Neural cell (in vitro differentiated cells): ENCODE results near the gene RAD51C. TPM values are rescaled to one million over a fixed set of nuclear protein-coding genes. Genes with fewer than 3 reads are reported as not detected.

Experiments
- H2AFZ ChIP-seq: fragments of 200-600, 300-800 bp; sonication (generic), shearing (Covaris generic); 2 replicates; pipeline ENCODE4 v1.6.0; 2014; ENCODE audit warnings: low read depth, mild to moderate bottlenecking, antibody characterized with exemption, low read length, moderate library complexity
- H3F3A ChIP-seq: fragments of 200-600 bp; shearing (Covaris generic); 2 replicates; pipeline ENCODE4 v1.6.1; 2016; ENCODE audit warnings: mild to moderate bottlenecking, moderate library complexity, mixed read lengths, antibody characterized with exemption, low read length; ENCODE audit not compliant: insufficient read depth, poor library complexity, severe bottlenecking
- H3K27ac ChIP-seq: fragments of 200-600, 300-800 bp; sonication (generic), shearing (Covaris generic); 2 replicates; pipeline ENCODE4 v1.5.1; 2014; ENCODE audit warnings: mild to moderate bottlenecking, low read length, moderate library complexity
- H3K27me3 ChIP-seq: fragments of 300-800, 200-600 bp; sonication (generic), shearing (Covaris generic); 2 replicates; pipeline ENCODE4 v1.6.0; 2014; ENCODE audit warnings: mild to moderate bottlenecking, low read depth, low read length, moderate library complexity; ENCODE audit not compliant: insufficient read depth
- H3K36me3 ChIP-seq: fragments of 300-800, 200-600 bp; sonication (generic), shearing (Covaris generic); 2 replicates; pipeline ENCODE4 v1.5.1; 2014; ENCODE audit warnings: mild to moderate bottlenecking, antibody characterized with exemption, low read length, moderate library complexity; ENCODE audit not compliant: insufficient read depth
- H3K4me2 ChIP-seq: fragments of 300-800, 200-600 bp; sonication (generic), shearing (Covaris generic); 2 replicates; pipeline ENCODE4 v1.6.0; 2014; ENCODE audit warnings: mild to moderate bottlenecking, low read length
- H3K4me3 ChIP-seq: fragments of 300-800, 200-600 bp; sonication (generic), shearing (Covaris generic); 2 replicates; pipeline ENCODE4 v1.5.1; 2014; ENCODE audit warnings: mild to moderate bottlenecking, low read length, moderate library complexity
- H3K79me2 ChIP-seq: fragments of 200-600 bp; shearing (Covaris generic); replicated peaks from 2 replicates; pipeline ENCODE4 v1.6.0; 2014; ENCODE audit warnings: mild to moderate bottlenecking, low read length, moderate library complexity; ENCODE audit not compliant: insufficient read depth
- H3K9ac ChIP-seq: fragments of 300-800, 200-600 bp; sonication (generic), shearing (Covaris generic); 2 replicates; pipeline ENCODE4 v1.6.1; 2016; ENCODE audit warnings: mild to moderate bottlenecking, low read length, mixed read lengths
- H3K9me2 ChIP-seq: fragments of 200-600 bp; shearing (Covaris generic); 2 replicates; pipeline ENCODE4 v1.6.1; 2016; ENCODE audit warnings: mild to moderate bottlenecking, low read length, mixed read lengths; ENCODE audit not compliant: insufficient read depth
- H3K9me3 ChIP-seq: fragments of 200-600, 300-800 bp; sonication (generic), shearing (Covaris generic); 2 replicates; pipeline ENCODE4 v1.6.1; 2016; ENCODE audit warnings: mild to moderate bottlenecking, mixed run types, low read length, moderate library complexity, mixed read lengths
- H4K20me1 ChIP-seq: fragments of 200-600 bp; shearing (Covaris generic); 2 replicates; pipeline ENCODE4 v1.6.1; 2016; ENCODE audit warnings: mild to moderate bottlenecking, mixed run types; ENCODE audit not compliant: insufficient read depth
- EP300 ChIP-seq: fragments of 450-650 bp; conservative IDR thresholded peaks from 2 replicates; pipeline ENCODE4 v1.6.1; 2014; ENCODE audit warnings: antibody characterized with exemption, mild to moderate bottlenecking, moderate library complexity; ENCODE audit not compliant: poor library complexity, severe bottlenecking
- EZH2 ChIP-seq: fragments of 200-600, 300-800 bp; shearing (Covaris generic), sonication (generic); IDR thresholded peaks from 2 replicates; pipeline ENCODE4 v1.6.1; 2014; ENCODE audit warnings: antibody characterized with exemption, low read length, borderline replicate concordance, mild to moderate bottlenecking; ENCODE audit not compliant: insufficient read depth, poor library complexity, severe bottlenecking
- MXI1 ChIP-seq: fragments of 450-650 bp; conservative IDR thresholded peaks from 2 replicates; pipeline ENCODE4 v1.6.1; 2014; ENCODE audit warnings: antibody characterized with exemption, mild to moderate bottlenecking; ENCODE audit not compliant: poor library complexity, severe bottlenecking
- POLR2AphosphoS5 ChIP-seq: IDR thresholded peaks from 2 replicates; pipeline ENCODE4 v1.6.1; 2012
- RAD21 ChIP-seq: fragments of 450-650 bp; conservative IDR thresholded peaks from 2 replicates; pipeline ENCODE4 v1.6.1; 2014; ENCODE audit warnings: antibody characterized with exemption, mild to moderate bottlenecking, moderate library complexity
- SMC3 ChIP-seq: fragments of 450-650 bp; conservative IDR thresholded peaks from 2 replicates; pipeline ENCODE4 v1.6.1; 2014; ENCODE audit warnings: antibody characterized with exemption, mild to moderate bottlenecking, moderate library complexity; ENCODE audit not compliant: poor library complexity
- TAF1 ChIP-seq: IDR thresholded peaks from 2 replicates; pipeline ENCODE4 v1.6.1; 2012; ENCODE audit warnings: low read depth
- polyA minus RNA-seq: library from RNA; depleted of rRNA, polyadenylated mRNA; stranded (reverse); fragments of >200 nt; gene quantifications from 2 replicates; pipeline ENCODE4 v1.2.3, GENCODE V29; 2014
- polyA plus RNA-seq: library from polyadenylated mRNA; depleted of rRNA; stranded (reverse); fragments of >200 nt; gene quantifications from 2 replicates; pipeline ENCODE4 v1.2.3, GENCODE V29; 2014
- TF ChIP-seq, protein P1 (sequence below): IDR thresholded peaks from 2 replicates; pipeline ENCODE4 v1.6.1; 2012; ENCODE audit warnings: borderline replicate concordance
- TF ChIP-seq, protein P2 (sequence below): fragments of 450-650 bp; IDR thresholded peaks from 2 replicates; pipeline ENCODE4 v1.5.1; 2014; ENCODE audit warnings: antibody characterized with exemption, mild to moderate bottlenecking, moderate library complexity; ENCODE audit not compliant: poor library complexity, severe bottlenecking

Gene RAD51C
- polyA plus RNA-seq (17.8 and 25.1 TPM in 2 replicates), polyA minus RNA-seq (14.2 and 15.6 TPM in 2 replicates)

DNA sequence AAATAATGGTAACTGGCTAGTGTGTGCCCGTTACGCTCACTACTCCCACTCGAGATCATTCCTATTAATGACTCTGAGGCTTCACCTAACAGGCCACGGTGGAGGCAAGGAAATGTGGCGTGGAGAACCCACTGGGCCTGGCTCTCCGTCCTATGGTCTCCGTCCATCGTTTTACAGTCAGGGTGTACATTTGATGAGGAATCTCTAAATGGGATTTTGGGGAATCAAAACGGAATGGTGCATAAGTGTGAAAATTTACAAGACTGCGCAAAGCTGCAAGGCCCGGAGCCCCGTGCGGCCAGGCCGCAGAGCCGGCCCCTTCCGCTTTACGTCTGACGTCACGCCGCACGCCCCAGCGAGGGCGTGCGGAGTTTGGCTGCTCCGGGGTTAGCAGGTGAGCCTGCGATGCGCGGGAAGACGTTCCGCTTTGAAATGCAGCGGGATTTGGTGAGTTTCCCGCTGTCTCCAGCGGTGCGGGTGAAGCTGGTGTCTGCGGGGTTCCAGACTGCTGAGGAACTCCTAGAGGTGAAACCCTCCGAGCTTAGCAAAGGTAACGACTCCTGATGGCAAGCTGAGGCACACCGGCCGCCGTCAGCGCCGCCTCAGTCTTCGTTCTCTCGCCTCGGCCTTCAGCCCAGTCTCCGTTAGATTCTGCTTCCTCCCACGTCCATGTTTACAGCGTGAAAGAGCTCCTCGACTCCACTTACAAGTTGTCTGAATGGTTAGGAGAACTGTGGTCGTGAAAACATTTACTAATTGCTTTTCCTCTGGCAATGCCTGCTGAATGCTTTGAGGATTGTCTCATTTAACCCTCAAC lies at the start of gene RAD51C:
RAD51C (plus strand) TSS at position 364 of the 817 bp plus-strand sequence; CDS start at position 406, 42 bp downstream.
- TF ChIP-seq SMC3, result peak; percentile 43
- TF ChIP-seq RAD21, result peak; percentile 22
- TF ChIP-seq MXI1, result peak; percentile 86
- TF ChIP-seq, protein P1, sequence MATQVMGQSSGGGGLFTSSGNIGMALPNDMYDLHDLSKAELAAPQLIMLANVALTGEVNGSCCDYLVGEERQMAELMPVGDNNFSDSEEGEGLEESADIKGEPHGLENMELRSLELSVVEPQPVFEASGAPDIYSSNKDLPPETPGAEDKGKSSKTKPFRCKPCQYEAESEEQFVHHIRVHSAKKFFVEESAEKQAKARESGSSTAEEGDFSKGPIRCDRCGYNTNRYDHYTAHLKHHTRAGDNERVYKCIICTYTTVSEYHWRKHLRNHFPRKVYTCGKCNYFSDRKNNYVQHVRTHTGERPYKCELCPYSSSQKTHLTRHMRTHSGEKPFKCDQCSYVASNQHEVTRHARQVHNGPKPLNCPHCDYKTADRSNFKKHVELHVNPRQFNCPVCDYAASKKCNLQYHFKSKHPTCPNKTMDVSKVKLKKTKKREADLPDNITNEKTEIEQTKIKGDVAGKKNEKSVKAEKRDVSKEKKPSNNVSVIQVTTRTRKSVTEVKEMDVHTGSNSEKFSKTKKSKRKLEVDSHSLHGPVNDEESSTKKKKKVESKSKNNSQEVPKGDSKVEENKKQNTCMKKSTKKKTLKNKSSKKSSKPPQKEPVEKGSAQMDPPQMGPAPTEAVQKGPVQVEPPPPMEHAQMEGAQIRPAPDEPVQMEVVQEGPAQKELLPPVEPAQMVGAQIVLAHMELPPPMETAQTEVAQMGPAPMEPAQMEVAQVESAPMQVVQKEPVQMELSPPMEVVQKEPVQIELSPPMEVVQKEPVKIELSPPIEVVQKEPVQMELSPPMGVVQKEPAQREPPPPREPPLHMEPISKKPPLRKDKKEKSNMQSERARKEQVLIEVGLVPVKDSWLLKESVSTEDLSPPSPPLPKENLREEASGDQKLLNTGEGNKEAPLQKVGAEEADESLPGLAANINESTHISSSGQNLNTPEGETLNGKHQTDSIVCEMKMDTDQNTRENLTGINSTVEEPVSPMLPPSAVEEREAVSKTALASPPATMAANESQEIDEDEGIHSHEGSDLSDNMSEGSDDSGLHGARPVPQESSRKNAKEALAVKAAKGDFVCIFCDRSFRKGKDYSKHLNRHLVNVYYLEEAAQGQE, result no peak
- no peaks in the 10 kb centered on the region for H3K36me3 ChIP-seq
- H3K9me3 ChIP-seq, result no peaks in the 10 kb centered on the region
- peak within 1 kb of the TSS; percentile 64 for H3K9ac ChIP-seq
- peak within 1 kb of the TSS; percentile 75 for H3K4me3 ChIP-seq
- no peaks in the 10 kb centered on the region for H4K20me1 ChIP-seq
- H3F3A ChIP-seq, result no peaks in the 10 kb centered on the region
- H3K79me2 ChIP-seq, result no peaks in the 10 kb centered on the region
- peak within 1 kb of the TSS; percentile 59 for H3K4me2 ChIP-seq
- H3K27me3 ChIP-seq, result no peaks in the 10 kb centered on the region
- peak within 1 kb of the TSS; percentile 90 for H2AFZ ChIP-seq
- H3K27ac ChIP-seq, result peak within 1 kb of the TSS; percentile 85
- H3K9me2 ChIP-seq, result no peaks in the 10 kb centered on the region

DNA sequence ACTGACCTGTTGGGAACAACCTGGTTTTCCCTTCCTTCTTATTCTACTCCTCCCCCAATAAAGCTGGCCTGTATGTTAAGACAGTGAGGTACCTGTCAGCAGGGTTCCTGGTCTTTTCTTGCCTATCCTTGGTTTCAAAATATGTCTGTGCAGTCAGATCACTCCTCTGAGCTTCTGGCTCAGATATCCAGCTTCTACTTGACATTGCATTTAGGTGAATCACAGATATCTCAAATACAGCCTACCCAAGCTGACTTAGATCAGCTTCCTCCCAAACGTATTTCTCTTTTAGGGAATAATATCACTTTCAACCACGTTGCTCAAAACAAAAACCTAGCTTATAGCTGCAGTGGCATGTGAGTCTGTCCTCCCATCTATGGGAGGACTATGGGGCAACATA lies 49.3 kb upstream of the RAD51C start:
- TF ChIP-seq, protein P1, result no peak
- TF ChIP-seq EZH2 (no peak), MXI1 (no peak), RAD21 (no peak), TAF1 (no peak), SMC3 (no peak), POLR2AphosphoS5 (no peak), EP300 (no peak)
- TF ChIP-seq, protein P2, sequence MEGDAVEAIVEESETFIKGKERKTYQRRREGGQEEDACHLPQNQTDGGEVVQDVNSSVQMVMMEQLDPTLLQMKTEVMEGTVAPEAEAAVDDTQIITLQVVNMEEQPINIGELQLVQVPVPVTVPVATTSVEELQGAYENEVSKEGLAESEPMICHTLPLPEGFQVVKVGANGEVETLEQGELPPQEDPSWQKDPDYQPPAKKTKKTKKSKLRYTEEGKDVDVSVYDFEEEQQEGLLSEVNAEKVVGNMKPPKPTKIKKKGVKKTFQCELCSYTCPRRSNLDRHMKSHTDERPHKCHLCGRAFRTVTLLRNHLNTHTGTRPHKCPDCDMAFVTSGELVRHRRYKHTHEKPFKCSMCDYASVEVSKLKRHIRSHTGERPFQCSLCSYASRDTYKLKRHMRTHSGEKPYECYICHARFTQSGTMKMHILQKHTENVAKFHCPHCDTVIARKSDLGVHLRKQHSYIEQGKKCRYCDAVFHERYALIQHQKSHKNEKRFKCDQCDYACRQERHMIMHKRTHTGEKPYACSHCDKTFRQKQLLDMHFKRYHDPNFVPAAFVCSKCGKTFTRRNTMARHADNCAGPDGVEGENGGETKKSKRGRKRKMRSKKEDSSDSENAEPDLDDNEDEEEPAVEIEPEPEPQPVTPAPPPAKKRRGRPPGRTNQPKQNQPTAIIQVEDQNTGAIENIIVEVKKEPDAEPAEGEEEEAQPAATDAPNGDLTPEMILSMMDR, result no peak
- no peak overlapping the region for H3K4me2 ChIP-seq
- no peaks in the 10 kb centered on the region for H3K36me3 ChIP-seq
- no peaks in the 10 kb centered on the region for H3K9me2 ChIP-seq
- H3K27ac ChIP-seq, result no peak overlapping the region
- H3K79me2 ChIP-seq, result no peaks in the 10 kb centered on the region
- no peaks in the 10 kb centered on the region for H3K9me3 ChIP-seq
- H3K9ac ChIP-seq, result no peak overlapping the region
- no peaks in the 10 kb centered on the region for H4K20me1 ChIP-seq
- no peak overlapping the region for H3K4me3 ChIP-seq
- no peaks in the 10 kb centered on the region for H3K27me3 ChIP-seq
- H3F3A ChIP-seq, result no peaks in the 10 kb centered on the region
- no peak overlapping the region for H2AFZ ChIP-seq
